NCI-H2081 (cell line): Measurements from ENCODE around the gene XRCC1.
"Not testable (repeated sequence)": the region's sequence is repeated elsewhere in the genome, so short reads cannot be mapped to it uniquely, and the experiment has no call there.

Source experiments
- DNase-seq, 2 experiments: peaks; one replicate each; lab custom pipeline; 2025; lab: John Stamatoyannopoulos, UW

Gene XRCC1

DNA sequence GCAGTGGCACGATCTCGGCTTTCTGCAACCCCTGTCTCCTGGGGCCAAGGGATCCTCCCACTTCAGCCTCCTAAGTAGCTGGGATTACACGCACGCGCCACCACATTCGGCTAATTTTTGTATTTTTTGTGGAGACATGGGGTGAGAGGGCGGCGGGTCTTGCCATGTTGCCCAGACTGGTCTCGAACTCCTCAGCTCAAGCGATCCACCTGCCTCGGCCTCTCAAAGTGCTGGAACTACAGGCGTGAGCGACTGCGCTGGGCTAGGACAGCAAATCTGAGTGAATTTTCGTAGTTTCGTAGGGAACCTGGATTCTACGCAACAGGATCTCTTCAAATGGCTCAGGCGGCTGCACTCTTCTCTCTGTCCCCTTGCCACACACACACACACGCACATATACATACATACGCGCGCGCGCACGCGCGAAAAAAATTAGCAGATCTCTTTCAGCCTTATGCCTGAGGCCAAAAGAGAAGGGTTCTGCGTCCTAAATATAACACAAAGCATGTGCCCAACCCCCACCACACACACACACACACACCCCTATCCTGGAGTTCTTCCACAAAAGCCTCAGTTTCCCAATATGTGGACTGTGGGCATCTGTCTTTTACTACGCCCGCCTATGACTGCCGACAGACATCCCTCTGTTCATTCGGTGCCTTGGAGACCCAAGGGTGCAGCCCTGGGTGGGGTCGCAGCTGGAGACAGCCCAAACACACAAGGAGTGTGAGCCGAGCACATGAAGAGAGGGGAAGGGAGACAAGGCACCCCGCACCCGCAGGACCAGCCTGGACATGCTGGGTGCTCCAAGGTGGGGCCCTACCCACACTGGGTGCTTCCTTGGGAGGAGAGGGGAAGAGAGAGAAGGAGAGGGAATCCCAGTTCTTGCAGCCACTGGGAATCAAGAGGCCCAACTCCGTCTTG, 890 bp upstream of the XRCC1 start:
- no peak for DNase-seq

DNA sequence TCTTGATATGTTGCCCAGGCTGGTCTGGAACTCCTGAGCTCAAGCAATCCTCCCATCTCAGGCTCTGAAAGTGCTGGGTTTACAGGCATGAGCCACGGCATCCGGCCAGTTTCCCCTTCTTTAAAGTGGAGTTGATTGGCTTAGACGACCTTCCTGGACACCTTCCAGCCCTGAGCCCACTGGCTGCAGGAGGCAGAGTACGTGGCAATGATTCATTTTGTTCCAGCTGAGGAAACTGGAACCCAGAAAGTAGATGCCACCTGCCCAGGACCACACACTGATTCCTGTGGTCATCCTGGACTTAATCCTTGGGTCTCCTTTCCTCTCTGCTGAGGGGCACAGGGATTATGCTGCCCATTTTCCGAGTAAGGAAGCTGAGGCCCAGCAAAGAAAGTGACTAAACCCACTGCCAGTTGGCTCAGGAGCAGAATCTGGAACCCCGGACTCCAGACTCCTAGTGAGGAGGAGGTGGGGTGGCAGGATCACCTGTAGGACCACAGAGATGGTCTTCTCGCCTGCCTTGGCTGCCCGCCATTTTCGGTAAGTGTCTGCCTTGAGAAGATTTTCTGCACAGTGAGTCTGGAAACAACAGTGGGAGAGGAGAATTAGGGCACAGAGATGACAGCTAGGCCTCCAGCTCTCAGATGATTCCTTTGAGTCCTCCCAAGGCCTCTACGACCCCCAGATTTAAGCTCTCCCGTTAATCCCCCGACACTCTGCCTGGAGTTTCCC, 737 bp downstream of the XRCC1 start:
- peak in 1 of 2 experiments; percentile 3 for DNase-seq

DNA sequence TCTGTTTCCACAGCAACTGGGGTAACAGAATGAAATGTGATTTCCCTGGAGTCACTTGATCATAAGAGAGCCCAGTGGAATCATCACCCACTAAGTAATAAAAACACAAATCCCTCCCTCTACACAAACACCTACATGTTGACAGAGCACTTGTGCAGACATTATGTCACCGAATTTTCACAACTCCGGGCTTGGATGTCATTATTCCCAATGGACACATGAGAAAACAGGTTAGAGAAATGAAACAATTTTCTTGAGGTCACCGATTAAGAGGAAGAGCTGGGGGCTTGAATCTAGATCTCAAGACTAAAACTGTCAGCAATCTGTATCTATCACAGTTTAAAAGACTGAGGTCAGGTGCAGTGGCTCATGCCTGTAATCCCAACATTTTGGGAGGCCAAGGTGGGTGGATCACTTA, 3.1 kb downstream of the XRCC1 start:
- DNase-seq = peak; percentile 32 to 57

DNA sequence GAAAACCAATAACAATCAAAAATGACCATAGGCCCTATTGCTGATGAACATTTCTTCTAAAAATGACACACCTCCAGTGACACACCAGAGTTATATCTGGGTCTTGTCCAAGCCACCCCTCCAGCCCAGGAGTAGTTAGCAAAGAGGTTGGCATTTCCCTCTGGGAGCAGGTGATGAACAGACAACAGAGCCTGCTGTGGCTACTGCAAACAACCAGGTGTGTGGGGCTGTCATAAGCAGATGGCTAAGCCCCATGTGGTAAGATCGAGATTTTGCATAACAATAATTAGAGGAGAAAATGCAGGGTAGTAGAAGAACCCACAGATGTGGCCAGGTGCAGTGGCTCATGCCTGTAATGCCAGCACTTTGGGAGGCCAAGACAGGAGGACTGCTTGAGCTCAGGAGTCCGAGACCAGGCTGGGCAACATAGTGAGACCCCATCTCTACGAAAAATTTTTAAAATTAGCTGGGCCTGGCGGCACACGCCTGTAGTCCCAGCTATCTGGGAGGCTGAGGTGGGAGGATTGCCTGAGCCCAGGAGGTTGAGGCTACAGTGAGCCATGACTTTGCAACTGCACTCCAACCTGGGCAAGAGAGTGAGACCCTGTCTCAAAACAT, 5.0 kb downstream of the XRCC1 start:
- DNase-seq = peak; percentile 73 to 92

DNA sequence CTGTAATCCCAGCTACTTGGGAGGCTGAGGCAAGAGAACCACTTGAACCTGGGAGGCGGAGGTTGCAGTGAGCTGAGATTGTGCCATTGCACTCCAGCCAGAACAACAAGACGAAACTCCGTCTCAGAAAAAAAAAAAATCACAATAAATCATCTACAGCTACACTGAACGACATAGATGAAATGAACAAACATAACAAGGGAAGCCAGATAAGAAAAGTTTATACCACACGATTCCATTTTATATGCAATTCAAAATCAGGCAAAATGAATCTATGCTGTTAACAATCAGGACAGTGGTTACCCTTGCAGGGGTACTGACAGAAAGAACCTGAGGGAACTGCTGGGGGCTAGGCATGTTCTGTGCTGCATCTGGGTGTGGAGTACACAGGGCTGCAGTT, 5.7 kb downstream of the XRCC1 start:
- DNase-seq = no peak

DNA sequence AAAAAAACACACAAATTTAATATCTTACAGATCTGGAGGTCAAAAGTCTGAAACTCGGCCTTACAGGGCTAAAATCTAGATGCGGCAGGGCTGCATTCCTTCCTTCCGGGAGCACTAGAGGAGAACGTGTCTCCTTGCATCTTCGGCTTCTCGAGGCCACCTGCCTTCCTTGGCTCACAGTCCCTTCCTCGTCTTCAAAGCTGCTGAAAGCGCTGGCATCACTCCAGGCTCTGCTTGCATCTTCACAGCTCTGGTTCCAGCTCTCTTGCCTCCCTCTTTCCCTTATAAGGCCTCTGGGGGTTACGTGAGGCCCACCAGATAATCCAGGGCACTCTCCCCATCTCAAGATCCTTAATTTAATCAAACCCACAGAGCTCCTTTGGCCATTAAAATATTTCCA, 10.5 kb downstream of the XRCC1 start:
- no peak for DNase-seq

DNA sequence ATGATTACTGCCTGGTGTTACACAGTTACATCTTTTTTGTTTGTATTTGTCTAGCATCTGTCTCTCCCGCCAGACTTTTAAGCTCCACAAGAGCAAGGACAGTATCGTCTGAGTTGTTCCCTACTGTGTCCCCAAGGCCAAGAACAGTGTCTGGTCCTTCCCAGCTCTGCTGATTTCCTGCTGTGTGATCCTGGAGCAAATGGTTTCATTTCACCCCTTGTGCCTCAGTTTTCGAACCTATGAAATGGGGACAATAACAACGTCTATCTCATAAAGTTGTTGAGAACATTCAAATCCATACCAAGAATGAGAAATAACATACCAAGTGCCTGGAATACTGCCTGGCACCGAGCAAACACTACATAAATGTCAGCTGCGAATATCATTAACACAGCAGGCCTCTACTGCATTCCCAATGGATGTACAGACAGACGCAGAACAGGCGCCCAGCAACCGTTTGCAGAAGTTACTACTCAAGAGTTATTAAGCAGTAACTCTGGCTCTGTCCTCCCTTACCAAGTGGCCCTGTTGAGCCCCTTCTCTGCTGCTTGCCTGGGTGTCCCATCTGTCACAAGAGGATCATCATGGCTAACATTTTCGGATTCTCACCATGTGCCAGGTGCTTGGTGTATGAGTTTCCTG, 11.4 kb downstream of the XRCC1 start:
- DNase-seq = no peak

DNA sequence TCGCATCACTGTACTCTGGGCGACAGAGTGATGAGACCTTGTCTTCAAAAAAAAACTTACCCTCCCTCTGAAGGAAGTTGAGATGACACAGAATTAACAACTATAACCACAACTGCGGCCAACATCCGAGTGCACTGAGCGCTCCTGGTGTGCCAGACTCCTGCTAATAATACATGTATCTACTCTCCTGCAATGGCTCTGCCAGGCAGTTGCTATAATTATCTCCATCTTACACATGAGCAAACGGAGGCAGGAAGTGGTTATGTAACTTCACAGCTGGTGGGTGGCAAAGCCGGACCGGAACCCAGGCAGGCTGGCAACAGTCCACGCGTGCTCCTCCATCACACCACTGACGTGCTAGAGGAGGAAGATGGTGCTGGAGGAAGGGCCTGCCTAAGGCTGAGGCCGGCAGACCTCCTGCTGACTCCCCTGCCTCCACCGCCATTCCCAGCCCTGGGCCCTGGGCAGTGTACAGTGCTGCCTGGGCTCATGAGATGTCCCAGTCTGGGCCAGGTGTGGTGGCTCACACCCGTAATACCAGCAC, 12.6 kb downstream of the XRCC1 start:
- peak; percentile 82 to 93 for DNase-seq

DNA sequence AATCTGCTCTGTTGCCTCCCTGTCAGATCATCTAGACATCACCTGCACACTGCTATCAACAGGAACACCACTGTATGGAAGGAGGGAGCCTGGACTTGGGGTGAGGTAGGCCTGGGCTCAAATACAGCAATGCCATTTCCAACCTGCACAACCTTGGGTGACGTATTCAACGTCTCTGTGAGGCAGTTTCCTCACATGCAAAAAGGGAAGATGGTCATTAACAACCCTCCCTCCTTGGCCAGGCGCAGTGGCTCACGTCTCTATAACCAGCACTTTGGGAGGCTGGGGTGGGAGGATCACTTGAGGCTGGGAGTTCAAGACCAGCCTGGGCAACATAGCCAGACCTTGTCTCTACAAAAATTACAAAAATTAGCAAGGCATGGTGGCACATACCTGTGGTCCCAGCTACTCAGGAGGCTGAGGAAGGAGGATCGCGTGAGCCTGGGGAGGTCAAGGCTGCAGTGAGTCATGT, 13.1 kb downstream of the XRCC1 start:
- no peak for DNase-seq

DNA sequence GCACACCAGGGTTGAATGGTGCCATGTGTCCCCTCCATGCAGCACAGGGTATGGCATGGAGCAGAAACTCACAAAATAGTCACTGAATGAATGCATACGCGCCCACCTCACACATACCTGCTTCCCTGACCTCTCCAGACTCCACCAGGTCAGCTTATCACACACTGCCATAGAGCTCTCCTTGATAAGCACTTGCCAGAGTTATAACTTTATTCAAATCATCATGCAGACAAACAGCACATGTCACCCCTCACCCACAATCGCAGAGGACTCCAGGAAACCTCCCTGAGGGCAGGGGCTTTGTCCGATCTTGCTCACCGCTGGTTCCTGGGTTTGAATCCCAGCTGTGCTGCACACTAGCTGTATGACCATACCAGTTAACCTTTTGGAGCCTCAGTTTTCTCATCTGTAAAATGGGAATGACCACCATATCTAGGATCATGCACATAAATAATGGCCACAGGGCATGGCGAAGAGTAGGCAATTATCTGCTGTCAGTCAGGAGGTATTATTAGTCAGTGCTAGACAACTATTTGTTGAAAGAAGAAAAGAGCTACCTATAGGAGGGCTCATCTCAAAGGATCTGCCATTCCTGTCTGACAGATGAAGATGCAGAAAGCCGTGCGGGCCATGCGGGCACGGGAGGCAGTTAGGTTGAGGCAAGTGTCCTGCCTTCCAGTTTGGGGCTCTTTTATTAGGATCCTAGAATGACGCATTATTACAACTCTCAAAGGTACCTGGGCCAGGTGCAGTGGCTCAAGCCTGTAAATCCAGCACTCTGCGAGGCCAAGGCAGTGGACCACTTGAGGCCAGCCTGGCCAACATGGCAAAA, 14.0 kb downstream of the XRCC1 start:
- DNase-seq = no peak

DNA sequence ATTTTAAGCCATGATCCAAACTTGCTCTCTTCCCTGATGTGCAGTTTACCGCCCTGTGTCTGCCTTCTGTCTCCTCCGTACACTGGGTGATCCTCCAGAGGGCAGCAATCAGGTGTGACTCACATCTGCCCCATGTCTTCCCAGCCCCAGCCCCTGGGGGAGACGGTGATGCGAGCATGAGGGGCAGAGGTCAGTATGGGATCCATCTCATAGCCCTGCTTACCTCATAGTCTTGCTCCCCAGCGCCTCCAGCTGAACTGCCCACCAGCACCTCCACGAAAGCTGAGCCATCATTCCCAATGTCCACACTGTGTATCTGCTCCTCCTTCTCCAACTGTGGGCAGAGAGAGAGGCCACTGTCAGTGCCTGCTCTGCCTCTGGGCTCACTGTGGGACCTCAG, 14.6 kb downstream of the XRCC1 start:
- no peak for DNase-seq

DNA sequence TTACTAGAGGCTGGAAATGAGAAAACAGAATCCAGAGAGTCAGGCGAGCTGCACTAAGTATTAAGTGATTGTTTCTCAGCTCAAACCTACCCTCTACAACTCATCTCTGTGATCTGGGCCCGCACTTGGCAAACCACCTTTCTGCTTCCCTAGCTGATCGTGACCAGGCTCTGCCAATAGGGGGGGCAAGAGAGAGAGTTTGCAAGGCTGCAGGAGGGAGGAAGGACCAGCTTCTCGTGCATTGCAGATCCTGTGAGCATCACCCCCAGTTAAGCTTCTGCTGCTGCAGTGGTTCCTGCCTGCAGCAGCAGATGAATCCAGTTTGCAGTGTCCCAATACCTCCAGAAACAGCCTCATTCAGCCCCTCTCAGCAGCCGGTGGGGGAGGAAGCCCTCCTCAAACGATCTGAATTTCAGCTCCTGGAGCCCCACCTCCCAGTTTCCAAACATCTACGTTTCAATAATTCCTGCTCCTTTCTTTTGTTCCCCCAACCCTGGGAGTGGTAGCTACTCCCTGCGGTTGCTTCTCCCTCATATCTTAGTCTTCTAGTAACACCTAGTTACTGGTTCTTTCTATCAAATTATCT, 20.0 kb downstream of the XRCC1 start:
- DNase-seq = peak; percentile 65 to 67

DNA sequence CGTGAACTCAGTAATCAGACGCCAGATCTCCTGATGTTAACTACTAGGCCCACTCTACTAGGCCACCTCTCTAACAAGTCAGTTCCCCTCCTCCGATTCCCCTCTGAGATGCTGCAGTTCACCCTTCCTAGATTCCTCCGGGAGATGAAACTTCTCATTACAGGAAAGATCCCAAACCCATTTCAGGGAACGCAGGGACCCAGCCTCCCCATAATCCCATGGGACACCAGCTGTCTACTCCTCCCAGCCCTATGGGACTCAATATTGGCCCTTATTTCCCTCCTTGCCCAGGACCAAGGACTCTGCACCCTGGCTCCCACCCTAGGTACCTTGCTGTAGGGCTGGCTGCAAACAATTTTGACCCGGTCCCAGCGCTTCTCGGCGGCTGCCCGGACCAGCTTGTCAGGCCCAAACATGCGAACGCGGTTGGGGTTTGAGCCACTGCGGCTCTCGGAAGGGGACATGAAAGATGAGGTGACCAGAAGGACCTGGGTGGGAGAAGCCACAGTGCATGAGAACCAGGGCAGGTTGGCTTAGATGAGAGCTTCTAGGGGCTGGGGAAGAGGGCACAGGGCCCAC, 20.9 kb downstream of the XRCC1 start:
- DNase-seq = no peak

DNA sequence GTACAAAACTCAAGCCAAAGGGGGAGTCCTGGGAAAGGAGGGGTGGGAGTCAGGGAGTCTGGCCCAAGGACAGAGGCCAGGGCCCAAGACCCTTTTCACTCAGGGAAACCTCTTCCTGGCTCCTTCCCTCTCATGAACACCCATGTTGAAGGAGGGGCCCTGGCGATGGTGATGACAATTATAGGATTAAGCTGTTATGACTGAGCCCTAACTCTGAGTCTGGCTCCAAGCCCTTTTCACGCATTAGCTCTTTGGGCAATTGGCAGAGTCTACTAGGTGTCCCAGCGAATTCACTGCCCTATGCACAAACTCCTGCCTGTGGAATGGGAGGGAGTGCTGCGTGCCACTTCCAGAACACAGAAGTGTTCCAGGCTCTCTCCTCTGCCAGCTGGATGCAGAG, 21.7 kb downstream of the XRCC1 start:
- no peak for DNase-seq

DNA sequence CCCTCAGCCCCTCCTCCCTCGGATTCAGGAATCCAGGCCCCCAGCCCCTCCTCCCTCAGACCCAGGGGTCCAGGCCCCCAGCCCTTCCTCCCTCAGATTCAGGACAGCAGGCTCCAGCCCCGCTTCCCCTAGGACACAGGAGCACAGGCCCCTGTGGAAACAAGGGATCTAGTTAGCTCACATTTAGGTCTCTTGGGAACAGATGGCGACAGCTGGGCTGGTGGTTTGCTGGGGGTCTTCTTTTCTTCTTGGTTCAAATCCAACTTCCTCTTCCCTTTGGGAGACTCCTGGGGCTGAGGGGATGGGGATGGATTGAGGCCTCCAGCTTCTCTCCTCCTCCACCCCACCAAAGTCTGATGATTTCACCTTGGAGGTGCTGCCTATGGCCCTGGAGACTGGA, 22.7 kb downstream of the XRCC1 start:
- no peak for DNase-seq

DNA sequence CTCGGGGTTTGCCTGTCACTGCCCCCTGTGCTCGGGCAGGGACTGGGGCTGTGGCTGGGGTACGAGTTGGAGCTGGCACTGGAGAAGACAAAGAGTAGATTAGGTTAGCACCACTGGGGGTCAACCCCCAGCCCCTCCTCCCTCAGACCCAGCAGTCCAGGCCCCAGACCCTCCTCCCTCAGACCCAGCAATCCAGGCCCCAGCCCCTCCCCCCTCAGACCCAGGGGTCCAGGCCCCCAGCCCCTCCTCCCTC, 23.2 kb downstream of the XRCC1 start:
- DNase-seq = no peak

DNA sequence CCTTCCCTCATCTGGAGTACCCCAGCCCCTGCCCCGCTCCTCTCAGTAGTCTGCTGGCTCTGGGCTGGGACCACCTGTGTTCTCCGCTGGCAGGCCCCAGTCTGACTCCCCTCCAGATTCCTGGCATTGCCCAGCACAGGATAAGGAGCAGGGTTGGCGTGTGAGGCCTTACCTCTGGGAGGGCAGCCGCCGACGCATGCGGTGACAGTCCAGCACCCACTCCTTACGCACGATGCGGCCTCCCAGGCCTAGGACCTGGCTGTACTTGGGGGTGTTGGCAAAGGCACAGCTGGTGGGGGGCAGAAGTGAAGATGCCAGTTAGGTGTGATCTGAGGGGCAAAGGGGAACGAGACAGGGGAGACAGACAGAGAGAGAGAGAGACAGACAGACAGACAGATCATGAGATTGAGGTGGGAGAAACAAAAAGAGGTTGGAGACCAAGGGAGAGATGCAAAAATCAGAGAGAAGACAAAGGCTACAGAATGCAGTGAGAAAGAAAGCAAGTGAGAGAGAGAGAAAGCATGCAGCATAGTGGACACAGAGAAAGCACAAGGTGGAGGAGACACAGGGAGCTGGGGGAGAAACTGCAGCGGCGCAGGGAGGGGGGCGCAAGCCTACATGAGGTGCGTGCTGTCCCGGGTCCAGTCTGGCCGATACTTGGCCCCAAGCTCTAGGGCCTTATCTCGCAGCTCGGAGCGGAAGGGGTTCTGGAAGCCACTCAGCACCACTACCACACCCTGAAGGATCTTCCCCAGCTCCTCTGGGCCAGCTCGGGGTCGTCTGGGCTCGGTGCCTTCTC, 23.7 kb downstream of the XRCC1 start:
- no peak for DNase-seq

DNA sequence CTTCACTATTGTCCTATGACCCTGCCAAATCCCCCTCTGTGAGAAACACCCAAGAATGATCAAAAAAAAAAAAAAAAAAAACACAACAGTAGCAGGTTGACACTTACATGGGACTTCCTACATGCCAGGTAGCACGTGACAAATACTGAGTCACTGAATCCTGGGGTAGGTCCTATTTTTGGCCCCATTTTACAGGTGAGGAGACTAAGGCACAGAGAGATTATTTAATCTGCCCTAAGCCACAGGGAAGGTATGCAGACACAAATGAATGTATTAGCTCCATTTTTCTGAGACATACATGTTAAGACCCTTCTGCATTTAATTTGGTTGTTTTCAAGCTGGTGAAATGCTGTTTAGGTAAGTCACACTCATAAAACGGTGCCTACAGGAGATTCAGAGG, 26.6 kb downstream of the XRCC1 start:
- no peak for DNase-seq

DNA sequence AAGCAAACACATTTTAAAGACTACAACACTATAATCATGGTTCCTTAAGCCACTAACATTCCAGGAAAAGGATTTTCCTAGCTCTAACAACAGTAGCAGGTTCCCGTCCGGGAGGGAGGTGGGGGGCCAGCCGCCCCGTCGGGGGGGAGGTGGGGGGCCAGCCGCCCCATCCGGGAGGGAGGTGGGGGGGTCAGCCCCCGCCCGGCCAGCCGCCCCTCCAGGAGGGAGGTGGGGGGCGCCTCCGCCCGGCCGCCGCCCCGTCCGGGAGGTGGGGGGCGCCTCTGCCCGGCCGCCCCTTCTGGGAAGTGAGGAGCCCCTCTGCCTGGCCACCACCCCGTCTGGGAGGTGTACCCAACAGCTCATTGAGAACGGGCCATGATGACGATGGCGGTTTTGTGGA, 27.4 kb downstream of the XRCC1 start:
- DNase-seq = not testable (repeated sequence)

DNA sequence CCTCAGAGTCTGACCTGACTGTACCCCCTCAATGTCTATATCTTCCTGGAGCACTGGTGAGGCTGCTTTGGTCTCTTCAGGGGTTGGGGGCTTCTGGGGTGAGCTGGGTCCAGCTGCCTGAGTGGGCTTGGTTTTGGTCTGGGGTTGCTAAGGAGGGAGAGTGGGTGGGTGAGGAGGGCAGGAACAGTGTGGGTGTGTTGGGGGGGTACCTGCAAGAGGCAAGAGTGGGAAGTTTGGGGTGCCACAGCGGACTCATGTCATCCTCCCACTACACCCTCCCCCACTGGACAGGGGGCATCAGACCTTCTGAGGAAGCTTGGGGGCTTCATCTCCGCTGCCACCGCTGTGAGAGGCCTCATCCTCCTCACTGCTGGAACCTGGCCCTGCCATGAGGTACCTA, 28.7 kb downstream of the XRCC1 start:
- DNase-seq = no peak
